ENCODE data around the gene MGAT5. TPM values are rescaled to one million over a fixed set of nuclear protein-coding genes. Genes with fewer than 3 reads are reported as not detected.

Gene MGAT5
- polyA plus RNA-seq, 10 donors, result 15.3 to 23.4 (median 18.7) TPM

DNA sequence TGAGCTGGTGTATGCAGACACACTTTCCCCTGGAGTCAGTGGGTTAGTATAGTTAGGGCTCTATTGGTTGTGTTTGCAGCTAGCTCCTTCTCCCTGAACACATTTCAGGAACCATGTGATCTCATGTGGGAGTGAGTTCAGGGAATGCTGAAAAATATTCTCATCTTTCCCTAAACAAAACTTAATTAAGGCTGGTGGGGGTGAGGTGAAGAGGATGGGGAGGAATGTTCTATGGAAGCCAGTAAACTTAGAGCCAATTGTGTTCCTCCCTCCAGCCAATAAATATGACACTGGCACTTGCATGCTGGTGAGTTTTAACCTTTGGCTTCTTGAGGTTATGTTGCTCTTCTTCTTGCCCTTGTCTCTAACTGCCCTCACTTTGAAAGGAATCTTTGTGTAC lies 952 bp downstream of the MGAT5 start:
- DNase-seq, result no peak

DNA sequence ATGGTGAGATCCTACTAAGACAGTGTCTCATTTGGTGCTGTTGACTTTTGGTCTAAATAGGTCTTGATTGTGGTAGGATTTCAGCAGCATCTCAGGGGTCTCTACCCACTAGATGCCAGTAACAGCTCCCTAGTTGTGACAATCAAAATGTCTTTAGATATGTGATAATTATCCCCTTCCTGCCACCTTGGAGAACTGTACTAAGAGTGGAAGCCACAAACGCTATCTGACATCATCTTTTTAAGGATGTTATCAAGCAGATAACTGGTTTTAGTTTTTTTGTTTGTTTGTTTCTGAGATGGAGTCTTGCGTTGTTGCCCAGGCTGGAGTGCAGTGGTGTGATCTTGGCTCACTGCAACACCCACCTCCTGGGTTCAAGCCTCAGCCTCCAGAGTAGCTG lies 3.1 kb downstream of the MGAT5 start:
- no peak for DNase-seq

DNA sequence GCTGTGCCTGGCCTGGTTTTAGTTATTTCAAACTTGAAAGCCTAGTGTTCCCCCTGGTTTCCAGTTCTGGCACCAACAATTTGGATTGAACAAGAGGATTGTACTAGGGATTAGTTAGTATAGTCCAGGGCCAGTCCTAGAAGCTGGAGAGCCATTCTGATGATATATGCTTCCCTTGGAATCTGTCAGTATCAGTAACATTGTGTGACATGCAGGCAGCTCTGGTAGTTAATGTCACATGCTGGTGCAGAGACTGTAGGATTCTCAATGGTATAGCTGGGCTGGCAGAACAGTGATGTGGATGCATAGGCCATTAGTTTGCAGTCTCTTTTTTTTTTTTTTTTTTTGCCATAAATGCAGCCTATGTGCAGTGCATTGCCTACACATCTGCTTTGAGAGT lies 3.6 kb downstream of the MGAT5 start:
- DNase-seq, result no peak

DNA sequence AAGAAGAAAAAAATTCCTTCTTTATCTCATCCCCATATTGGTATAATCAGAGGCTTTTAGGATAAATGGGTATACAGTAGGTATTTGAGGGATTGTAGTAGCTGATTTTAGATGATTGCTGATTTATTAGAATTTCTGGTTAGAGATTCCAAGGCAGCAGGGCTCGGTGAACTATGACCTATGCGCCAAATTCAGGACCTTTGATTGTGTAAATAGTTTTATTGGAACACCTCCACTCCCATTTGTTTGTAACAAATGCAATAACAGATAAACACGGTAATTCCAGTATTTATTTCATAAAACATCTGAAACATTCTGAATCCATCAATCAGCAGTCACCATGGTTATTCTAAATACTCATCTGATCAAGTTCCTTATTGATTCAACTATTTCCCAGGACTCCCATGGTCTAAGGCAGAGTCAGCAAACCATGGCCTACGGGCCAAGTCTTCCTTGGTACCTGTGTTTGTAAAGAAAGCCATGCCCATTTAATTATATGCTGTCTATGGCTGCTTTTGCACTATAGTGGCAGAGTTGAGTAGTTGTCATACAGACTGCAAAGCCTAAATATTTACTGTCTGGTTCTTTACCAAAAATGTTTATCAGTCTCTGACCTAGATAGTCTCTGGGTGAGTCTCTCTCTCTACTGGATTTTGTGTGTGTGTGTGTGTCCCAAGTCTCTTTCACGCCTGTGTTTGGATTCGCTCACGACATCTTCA lies 4.3 kb downstream of the MGAT5 start:
- DNase-seq, result no peak

DNA sequence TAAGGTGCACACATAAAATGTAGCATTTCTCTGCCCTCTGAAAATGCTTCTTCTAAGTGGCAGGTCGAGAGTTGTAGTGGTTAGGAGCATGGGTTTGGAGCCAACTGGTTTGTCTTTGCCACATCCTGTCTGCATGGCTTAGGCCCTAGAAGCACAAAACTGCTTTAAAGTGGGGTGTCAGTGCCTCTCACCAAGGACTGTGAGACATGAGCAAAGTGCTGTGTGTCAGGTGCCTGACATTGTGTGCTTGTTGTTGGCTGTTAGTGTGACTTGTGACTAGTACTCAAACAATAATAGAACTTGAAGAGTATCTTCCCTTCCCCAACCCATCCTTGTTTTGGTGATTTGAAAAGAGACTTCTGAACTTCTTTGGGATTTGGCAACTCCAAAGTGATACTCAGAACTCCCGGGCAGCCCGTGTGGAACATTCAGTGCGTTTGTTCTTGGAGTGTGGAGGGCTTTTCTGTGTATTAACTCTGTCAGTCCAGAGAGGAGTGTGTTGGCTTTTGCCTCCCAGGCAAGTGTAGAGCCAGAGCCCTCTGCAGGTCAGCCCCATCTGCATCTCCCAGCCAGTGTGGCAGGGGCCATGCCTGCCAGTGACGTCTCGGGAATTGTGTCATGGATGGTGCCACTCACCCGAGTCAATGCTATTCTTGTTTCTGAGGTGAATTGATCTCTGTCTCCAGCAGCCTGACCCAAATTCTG lies 5.0 kb downstream of the MGAT5 start:
- no peak for DNase-seq

DNA sequence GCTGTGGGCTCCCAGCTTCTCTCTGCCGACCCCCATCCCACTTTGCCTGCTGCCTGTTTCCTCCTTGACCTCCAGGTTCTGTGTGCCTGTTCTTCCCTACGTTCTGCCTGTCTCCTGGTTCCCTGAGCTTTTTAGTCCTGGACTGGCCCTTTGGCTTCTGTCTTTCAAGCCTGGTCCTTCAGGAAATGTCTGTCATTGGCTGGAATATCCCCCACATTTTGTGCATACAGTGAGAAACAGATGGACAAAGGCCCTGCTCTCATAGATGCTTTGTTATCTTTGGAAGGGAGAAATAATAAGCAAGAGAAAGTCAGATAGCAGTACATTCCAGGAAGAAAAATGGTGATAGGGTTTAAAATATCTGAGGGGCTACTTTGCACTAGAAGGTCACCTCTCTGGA lies 5.7 kb downstream of the MGAT5 start:
- no peak for DNase-seq

DNA sequence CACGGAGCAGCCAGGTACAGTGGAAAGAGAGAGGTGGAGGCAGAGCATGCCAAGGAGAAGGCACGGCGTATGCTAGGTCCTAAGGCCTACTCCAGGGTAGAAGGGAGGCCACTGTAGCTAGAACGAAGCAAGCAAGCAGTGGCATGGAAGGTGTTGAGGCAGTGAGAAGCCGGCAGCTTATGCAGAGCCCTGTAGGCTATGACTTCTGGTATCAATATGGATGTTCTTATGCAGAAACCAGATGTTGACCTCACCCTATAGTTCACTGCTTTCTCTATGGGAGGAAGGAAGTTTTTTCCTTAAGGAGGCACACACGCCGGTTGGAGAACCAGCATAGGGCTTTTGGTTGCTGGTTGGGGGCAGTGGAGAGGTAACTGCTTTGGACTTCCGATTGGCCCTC lies 6.1 kb downstream of the MGAT5 start:
- no peak for DNase-seq

DNA sequence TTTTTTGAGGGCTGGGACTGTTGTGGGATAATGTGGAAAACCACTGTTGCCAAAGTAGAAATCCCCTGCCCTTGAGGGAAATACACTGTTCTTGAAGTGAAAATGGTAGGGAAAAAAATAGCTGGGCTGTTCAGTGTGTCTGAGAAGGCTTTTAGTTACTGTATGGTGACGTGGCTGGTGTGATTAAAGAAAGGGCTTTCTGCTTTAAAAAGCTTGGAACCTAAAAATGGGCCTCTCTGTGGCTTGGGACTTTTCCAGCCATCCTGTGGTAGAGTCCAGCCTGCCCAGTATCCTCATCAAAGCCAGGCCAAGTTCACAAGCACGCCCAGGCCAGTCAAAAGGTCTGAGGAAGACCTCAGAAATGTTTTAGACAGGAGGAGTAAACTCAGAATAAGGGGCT lies 6.8 kb downstream of the MGAT5 start:
- peak in 2 of 3 donors; percentile 54 to 61 for DNase-seq

DNA sequence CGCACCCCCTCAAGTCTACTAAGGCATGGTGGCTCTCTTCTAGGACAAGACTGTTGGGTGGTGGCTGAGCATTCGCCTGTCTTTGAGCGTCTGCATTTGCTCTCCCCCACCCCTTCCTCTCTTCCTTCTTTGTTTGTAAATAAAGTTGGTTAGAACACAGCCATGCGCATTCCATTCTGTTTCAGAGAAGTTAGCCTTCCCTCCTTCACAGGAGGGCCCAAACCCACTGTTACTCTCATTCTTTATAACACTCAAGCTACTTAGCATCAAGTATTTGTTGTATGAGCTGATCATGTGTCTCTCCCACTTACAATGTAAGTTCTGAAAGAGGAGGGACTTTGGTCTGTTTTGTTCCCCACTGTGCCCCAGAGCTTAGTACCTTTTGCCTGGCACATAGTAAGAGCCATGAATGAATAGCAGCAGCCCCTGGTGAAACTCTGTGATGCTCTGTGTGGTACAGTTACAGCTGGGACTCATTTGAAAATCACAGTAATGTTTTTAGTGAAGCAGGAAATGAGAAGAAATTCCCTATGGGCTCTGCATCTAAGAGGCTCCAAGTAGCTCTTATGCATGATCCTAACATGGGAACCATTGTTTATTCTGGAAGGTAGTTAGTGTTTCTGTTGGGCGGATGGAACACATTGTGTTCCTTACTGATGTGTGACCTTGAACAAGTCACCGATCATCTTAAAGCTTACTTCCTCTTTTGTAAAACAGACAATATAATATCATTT lies 7.7 kb downstream of the MGAT5 start:
- peak in 2 of 3 donors; percentile 24 to 72 for DNase-seq

DNA sequence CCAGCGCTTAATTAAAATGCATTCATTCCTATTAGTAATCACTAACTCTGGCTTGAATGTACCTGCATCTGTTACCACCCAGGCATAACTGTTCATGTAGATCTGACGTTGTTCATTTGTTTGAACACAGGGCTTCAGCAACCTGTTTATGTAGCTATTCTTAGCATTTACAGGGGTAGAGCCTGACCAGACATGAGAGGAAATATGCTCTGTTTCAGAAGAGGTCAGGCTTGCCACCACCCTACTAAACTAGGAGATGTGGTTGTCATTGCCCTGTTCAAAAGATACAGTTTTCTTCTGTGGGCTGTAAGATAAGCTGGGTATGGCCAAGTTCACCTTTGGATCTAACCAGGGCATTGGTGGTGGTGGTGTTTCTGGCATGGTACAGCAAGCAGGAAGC lies 8.8 kb downstream of the MGAT5 start:
- DNase-seq, result no peak

DNA sequence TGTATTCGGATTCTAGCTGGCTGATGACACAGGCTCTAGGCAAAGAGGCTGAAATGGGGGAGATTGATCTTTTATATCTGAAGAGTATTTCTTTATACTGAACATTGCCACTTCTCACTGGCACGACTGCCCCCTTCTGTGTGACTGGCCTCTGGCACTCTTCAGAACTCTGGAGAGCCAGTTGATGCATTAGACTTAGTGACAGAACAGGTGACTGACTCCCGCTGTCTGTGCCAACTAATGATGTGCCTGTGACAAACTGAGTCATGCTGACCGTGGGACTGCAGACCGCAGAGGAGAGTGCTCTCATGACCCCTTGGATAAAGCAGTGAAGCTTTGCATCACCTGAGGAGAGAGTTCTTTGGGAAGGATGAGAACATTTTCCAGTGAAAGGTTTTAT lies 14.4 kb downstream of the MGAT5 start:
- peak in 1 of 3 donors; percentile 38 for DNase-seq

DNA sequence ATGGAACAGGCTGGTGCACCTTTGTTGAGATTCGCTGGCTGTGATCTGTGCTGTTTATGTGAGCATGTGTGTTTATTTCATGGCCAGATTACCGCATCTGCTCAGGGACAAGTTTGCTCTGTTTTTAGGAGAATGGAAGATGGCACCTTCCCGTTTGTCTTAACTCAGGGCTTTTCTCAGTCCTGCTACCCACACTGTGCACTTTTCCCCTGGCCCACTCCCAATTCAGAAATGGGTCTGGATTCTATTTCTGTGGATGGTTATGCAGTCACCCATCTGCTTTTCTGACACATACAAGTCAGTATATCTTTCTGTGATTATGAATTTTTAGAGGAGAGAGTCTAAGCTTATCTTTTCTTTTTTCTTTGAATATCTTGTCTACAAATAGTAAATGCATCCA lies 15.4 kb downstream of the MGAT5 start:
- no peak for DNase-seq

DNA sequence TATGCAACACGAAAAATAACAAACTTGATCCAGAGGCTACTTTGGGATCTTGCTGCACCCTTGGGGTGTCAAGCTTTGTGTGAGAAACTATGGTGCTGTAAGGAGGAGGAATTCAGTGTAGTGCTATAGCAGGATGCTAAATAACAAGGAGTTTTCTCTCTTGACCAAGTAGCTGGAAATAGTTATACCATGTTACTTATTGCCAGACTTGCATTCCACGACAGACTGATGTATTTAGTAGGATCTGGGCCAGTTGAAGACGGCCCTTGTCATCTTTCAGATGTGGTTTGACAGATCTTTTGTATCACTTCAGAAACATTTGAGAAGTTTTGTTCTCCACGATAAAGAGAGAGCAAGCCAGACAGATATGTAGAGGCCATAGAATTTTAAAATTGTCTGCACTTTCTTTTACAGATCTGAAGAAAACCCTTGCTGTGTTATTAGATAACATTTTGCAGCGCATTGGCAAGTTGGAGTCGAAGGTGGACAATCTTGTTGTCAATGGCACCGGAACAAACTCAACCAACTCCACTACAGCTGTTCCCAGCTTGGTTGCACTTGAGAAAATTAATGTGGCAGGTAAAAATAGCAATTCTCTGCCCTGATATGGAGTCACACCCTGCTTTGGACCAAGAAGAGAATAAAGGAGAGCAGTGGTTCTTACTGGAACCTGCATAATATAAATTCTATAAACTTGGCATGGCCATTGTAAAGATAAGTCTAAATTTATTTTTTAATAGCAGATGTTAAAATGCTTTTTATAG lies 16.3 kb downstream of the MGAT5 start:
- DNase-seq, result peak in 1 of 3 donors; percentile 50

DNA sequence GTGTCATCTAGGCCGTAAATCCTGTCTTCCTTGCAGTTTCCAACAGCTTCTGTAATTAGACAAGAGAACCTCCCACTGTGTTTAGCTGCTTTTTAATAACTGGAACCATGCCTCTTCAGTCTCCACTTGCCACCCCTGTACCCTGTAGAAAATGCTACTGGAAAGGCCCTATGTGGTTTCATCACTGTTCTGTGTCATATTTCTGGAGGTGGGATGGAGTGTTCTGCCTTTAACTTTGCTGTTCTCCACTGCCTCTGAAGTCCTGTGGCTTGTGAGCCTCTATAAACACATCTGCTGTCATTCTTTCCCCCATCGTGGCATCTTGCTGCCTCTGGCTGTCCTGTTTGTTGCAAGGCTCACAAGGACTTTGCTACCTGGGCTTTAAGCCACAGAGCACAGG lies 17.9 kb downstream of the MGAT5 start:
- DNase-seq, result no peak

DNA sequence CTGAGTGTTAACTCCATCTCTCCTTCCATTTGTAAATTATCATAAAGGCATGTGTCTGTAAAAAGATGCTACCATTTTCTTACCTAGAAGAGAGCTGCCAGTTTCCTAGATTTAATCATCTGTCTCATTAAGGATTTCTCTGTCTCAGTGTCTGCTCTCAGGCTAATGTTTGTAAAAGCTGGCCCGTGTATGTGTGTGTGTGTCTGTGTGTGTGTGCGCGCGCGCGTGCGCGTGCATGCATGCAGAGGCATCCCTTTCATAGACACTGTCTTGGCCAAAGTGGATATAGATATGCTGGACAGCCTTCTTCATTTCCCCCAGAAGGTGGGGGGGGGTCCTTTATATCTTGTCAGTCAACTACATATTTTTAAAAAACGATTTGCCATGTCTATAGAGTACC lies 18.9 kb downstream of the MGAT5 start:
- no peak for DNase-seq

DNA sequence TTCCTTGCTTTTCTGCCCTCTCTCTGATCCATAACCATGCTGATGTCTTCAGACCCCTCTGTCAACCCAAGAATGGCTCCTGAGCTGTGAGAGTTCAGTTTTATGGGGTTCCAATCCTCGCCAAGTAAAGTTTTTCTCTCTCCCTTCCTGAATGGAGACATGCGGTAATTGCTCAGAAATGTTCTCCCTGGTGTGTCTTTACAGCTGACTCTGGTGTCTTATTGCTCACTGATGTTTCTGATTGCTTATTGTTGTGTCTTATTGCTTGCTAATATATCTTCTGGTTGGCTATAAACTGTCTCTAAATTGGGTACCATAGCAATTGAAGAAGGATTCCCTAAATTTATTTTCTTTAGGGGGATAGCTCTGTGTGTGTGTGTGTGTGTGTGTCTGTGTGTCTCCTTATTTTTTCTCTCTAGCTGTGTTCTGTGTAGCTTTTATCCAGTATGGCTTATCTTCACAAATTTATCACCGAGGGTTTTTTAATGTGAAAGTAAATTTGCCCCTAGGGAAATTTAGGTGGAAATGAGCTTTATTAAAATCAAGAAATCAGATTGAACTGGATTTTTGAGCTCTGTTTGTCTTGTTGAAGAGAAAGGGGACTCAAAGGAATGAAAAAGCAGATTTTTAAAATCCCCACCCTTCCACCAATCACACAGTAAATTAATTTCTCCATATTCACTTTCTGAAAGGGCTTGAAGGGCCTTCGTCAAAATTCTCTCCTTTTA lies 19.5 kb downstream of the MGAT5 start:
- peak; percentile 37 to 89 (median 70) for DNase-seq

DNA sequence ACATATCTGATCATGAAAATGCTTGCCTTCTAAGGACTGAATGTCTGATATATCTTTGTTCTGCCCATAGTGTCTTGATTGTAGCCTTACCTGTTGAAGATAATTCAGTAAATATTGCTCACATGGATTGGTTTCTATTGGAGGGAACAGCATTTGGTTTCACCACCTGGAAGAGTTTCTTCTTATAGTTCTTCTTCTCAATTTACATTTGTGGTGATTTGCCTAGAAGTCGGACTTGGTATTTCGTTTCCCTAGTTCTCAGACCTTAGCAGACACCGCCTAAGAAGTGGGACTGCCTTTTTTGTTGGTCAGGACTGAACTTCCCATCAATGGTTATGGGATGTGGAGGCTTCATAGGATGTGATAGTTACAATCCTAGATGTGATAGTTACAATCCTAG lies 20.2 kb downstream of the MGAT5 start:
- no peak for DNase-seq

DNA sequence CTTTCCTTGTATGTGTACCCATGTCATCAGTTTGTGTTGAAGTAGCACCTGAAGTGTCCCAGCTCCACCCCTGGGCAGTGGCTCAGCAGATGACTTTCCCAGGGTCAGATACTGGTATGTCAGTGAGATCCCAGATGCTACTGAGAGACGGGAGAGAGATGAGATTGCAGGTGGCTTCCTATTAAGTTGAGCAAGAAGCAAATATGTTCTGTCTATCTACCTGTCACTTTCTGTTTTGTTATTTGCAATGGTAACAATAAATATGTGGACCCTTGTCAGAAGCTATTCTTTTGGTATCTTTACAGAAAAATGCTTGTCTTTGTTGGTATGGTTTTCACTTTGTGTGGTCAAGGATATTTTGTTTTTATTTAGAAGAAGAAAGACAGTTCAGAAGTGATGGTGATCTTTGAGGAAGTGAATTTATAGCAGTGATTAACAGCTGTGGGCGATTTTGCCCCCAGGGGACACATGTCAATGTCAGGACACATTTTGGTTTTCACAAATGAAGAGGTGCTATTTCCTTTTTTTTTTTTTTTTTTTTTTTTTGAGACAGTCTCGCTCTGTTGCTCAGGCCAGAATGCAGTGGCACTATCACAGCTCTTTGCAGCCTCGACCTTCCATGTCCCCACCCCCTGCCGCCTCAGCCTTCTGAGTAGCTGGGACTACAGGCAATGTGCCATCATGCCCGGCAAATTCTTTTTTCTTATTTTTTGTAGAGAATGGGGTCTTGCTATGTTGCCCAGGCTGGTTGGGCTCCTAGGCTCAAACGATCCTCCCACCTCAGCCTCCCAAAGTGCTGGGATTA lies 21.4 kb downstream of the MGAT5 start:
- DNase-seq, result no peak

DNA sequence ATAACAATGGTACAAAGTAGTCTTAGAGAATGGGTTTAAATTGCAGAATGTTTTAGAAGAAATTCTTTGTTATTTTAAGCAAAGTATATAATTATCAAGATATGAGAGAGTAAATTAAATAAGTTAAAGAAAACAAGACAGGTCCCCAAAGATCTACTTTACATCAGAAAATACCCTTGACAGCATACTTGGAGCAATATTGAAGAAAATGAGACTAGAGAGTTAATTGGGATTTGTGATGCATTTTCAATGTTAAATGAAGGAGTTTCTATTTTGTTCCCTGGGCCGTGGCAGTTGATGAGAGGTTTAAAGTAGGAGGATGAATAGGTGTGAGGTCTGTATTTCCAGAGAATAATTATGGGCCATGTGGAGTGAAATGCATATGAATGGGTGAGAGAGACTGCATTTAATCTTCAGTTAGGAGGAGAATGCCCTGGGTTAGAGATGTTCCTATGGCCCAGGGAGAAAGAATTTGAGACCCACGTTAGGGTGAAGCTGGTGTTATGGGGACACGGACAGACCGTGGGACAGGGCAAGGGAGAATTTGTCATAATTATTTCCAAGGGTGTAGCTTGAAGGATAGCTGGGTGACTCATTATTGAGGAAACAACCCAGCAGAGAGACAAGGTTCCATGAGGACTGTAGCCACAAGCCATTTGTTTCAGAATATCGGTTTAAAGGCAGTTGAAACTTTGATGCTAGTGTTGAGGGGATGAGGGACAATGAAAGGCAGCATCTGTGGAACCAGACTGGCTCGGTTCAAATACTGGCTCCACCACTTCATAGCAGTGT lies 22.7 kb downstream of the MGAT5 start:
- no peak for DNase-seq

DNA sequence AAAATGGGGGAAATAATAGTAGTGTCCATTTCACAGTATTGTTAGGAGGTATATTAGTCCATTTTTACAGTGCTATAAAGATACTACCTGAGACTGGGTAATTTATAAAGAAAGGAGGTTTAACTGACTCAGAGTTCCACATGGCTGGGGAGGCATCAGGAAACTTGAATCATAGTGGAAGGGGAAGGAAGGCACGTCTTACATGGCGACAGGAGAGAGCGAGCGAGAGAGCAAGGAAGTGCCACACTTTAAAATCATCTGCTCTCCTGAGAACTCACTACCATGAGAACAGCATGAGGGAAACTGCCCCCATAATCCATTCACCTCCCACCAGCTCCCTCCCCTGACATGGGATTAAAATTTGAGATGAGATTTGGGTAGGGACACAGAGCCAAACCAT lies 23.4 kb downstream of the MGAT5 start:
- DNase-seq, result no peak
